Stimulated activated CD4-positive, alpha-beta T cell treated with anti-CD3 and anti-CD28 coated beads, Interleukin-15, amount 100 ng/mL, for 24 hours (primary cell): ENCODE results near the gene DYNLT2.
"Not testable (repeated sequence)": the region's sequence is repeated elsewhere in the genome, so short reads cannot be mapped to it uniquely, and the experiment has no call there.

Experiments
- DNase-seq: peaks from one replicate; pipeline ENCODE4 v3.0.0-alpha.2; 2020

DYNLT2 gene

DNA sequence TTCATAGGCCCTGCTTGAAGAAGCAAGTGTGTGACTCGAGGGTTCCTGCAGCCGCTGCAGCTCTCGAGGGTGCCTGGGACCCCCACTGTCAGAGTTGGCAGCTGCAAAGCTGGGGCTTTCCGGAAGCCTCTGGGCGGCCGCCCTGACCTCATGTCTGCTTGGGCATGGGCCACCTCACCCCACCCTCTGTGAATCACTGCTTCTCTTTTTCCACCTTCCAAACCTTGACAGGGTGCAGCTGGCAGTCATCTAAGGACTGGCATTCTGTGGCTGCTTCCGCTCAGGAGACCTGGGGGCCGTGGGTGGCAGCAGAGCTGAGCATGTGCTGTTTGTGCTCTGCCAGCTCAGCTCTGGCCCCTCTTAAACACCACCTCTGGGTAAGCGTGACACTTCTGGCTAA lies 32.0 kb upstream of the DYNLT2 start:
- no peak for DNase-seq

DNA sequence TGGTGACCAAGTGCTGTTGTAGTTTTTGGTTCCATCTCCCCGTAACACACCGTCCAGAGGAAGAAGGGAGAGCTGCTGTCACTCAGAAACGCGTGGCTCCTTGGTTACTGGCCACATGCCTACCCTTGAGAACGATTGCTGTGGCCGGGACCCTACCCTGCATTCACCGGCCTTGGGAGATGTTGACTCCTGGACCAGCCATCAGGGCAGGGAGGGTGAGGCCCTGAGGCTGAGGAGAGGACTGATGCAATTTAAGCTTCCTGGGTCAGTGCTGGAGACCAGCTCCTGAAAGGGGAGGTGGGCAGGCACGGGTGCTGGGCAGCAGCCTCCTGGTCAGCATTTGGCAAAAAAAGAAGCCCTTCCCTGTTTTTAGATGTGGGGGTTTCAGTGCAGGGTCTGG lies 31.6 kb upstream of the DYNLT2 start:
- no peak for DNase-seq

DNA sequence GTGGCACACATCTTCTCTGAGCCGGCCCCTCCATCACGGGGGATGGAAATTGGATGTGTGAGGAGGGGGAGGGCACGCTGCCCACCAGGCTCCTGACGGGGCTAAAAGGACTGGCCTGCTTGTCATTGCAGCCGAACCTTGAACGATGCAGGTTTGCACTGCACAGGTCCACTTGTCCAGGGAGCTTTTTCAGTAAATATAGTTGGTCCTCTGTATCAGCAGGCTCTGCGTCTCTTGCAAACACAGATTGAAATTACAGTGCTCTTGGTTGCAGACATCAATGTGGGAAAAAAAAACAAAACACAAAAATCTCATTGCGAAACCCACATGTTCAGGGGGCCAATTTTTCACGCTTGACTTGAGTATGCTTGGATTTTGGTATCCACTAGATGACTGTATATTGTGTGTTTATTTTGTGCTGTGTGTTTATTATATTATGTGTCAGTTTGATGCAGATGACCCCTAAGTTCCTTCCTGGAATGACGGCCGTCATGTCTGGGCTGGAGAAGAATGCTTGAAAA lies 29.3 kb upstream of the DYNLT2 start:
- no peak for DNase-seq

DNA sequence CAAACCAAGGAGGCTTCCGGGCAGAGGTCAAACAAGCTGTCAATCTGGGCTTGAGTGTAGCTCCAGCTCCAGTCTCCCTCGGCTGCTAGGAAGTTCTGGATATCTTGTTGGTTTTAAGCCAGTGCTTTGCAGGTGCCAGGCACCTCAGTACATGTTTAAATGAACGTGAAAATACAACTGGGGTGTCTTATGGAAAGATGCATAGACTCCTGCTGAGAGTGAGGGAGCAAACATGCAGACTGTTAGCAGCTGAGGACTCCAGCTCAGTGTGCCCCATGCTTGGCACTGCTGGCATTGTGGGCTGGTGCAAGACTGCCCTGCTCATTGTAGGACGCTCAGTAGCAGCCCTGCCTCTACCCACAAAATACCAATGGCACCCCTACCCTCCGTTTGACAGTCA lies 28.5 kb upstream of the DYNLT2 start:
- DNase-seq, result no peak

DNA sequence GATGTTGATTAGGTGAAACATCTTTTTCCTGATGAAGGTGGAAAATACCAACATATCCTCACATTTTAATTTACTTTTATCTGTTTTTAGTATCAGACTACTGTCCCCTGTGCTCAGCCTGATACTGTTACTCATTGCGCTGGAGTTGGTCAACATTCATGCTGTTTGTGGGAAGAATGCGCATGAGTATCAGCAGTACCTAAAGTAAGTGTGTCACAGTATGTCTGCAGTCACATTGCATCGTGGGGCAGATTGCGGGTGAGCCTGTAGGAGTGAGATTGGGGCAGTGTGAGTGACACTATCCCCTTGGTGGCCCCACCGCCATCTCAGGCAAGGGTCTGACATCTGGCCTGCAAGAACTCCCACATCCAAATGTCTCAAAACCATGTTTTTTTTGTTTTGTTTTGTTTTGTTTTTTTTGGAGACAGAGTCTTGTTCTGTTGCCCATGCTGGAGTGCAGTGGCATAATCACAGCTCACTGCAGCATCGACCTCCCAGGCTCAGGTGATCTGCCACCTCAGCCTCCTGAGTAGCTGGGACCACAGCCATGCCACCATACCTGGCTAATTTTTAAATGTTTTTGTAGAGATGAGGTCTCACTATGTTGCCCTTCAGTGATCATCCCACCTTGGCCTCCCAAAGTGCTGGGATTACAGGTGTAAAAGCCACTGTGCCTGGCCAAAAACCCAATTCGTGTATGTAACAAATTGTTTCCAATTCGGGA lies 27.9 kb upstream of the DYNLT2 start:
- DNase-seq, result no peak

DNA sequence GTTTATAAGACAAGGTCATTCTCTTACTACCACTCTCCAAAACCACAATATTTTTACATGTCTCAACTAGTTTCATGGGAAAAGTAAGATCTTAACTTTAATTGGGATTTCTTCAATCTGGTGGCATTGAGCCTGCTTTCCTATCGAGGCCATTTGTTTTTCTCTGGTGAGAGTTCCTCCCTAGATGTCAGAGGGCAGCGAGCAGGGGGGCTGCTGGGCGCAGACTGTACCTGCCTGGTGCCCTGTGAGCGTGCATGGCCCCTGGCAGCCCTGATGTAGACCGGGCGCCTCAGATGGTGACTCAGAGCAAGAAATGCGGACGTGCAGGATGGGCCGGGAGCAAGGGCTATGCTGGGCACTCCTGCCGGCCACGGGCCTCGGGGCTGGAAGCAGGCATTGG lies 27.3 kb upstream of the DYNLT2 start:
- DNase-seq, result no peak

DNA sequence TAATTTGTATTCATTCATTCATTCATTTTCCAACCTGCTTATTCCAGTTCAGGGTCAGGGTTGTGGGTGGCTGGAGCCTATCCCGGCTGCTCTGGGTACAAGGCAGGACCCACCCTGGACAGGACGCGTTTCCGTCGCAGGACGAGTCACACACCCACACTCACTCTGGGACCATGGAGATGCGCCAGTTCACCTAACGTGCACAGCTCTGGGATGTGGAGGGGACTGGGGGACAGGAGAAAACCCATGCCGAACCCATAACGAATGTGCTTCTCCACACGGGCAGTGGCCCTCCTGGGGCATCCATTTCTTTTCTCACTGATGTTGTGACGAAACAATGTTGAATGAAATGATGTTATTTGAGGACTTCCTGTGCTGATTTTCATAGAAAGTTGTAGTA lies 26.5 kb upstream of the DYNLT2 start:
- DNase-seq, result no peak

DNA sequence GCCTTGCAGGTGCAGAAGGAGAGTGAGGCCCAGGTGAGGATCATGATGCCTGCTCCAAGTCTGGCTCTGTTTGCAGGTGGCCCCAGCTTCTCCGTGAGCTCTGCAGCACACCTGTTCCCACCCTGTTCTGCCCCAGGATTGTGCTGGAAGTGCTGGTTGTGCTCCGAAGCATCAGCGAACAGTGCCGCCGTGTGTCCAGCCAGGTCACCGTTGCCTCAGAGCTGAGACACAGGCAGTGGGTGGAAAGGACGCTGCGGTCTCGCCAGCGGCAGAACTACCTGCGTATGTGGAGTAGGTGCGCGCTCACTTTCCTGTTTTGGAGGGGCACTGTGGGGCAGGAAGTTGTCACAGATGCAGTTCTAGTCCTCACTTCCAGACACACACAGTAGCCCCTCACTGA lies 25.0 kb upstream of the DYNLT2 start:
- DNase-seq, result no peak

DNA sequence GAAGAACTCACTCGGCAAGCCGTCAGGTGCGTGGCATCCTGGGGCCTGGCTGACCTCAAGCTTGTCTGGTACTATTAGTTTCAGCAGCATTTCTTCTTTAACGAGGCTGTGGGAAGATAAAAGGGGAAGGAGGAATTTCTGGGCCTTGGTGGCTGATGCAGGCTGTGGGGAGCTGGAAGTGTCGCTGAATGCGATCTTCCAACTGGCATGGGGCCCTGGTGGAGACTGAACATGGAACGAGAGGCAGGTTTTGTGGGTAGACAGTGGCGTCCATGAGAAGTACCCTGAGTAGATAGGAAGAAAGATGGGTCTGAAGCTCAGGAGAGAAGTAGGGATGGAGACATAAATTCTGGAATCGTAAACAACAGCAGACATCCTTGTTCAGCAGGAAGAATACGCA lies 23.9 kb upstream of the DYNLT2 start:
- DNase-seq, result no peak

DNA sequence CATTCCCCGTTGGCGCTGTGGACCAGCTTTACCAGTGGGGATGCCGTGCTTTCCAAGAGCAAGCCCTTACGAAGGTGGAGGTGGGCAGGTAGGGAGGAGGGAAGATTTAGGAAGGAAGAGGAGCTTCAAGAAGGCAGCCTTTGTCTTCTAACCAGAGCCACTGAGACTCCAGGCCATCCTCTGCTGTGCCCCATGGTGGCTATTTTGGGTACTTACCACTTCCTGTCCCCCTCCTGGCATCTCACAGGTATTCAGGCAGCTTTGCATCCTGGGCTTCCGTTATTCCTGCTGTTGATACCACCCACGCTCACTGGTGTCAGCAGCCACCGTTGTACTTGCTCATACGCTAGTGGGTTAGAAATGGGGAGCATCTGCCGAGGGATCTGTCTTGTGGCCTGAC lies 23.0 kb upstream of the DYNLT2 start:
- DNase-seq, result no peak

DNA sequence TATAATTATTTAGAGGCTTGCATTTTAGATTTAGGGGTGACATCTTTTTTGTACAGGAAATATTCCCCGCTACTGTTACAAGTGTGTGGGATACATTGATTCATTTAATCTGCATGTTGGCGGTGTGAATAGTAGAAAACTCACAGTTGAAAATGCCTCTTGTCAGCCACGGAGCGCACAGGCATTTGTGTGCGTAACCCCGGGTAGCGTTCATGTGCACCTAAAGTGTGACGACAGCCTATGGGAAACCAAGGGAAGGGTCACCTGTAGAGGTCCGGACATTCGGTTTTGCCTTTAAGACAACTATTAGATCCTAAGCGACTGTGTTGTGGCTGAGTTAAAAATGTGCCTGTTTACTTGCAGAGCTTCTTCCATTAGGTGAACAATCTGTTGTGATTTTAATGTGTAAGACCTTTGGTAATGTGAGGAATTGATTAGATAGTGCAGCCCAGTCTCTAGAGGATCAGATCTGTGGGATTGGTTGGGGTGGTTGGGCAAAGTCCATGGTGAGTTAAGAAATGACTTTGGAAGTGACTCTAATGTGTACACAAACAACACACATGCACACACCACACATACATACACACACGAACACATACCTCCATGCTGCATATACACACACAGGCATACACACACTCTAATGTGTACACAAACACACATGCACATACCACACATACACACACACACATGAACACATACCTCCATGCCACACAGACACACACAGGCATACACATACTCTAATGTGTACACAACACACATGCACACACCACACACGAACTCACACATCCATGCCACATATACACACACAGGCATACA lies 15.8 kb upstream of the DYNLT2 start:
- DNase-seq, result no peak

DNA sequence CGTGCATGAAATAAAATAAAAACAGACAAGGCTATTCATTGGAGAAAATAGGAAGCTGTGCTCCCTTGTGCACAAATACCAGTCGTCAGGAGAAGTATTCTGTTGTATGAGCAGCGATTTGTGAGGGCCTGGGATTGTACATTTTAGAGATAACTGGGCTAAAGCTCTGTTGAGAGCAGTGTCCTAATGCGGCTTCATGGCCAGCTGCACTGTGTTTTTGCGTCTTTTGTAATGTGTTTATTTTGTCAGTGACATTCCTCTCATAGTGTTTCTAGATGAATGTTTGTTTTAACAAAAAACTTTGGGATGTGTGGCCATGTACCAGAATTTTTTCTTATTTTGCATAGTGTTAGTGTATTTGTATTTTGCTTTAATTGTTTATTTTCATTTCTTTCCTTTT lies 14.9 kb upstream of the DYNLT2 start:
- DNase-seq, result no peak

DNA sequence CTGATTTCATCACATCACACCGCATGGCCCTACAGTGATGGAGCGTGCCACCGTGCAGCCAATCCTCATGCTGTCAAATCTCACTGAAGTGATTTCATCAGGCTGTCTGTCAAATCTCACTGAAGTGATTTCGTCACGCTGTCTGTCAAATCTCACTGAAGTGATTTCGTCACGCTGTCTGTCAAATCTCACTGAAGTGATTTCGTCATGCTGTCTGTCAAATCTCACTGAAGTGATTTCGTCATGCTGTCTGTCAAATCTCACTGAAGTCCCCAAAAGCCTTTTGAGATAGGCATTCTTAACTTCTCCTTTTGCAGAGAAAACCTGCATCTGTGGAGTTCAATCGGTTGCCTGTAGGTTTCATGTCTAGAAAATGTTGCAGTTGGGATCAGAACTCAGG lies 14.4 kb upstream of the DYNLT2 start:
- DNase-seq, result not testable (repeated sequence)

DNA sequence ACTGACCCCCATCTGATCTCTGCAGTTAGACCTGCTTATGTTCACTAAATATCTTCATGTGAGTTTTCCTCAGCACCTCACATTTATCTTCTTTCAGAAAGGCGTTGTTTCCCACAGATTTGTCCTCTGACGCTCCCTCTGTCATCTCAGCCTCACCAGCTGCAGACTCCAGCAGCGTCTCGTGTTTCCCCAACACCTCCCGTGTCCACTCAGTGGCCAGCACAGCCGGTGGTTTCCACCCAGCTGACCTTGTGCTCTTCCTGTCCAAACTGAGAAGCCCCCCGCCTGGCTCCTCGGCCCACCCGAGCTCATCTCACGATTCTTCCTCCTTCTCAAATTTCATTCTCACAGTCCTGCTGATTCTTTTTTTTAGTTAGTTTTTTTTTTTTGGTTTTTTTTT lies 12.5 kb upstream of the DYNLT2 start:
- DNase-seq, result no peak

DNA sequence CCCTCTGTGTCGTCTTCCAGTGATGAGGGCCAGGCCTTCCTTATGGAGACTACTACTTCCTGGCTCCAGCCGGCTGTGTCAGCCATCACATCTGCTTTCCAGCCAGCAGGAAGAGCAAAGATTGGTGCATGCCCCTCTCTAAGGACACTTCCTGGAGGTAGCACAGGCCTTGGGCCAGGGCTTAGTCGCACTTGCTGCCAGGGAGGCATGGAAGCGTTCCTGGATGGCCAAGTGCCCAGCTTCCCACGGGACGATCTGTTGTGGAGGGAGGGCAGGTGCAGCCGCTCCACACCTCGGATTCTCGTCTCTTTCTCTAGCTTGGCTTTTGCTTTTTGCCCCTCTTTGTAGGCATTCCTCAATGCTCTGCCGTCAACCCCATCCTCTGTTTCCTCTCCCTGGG lies 11.9 kb upstream of the DYNLT2 start:
- no peak for DNase-seq

DNA sequence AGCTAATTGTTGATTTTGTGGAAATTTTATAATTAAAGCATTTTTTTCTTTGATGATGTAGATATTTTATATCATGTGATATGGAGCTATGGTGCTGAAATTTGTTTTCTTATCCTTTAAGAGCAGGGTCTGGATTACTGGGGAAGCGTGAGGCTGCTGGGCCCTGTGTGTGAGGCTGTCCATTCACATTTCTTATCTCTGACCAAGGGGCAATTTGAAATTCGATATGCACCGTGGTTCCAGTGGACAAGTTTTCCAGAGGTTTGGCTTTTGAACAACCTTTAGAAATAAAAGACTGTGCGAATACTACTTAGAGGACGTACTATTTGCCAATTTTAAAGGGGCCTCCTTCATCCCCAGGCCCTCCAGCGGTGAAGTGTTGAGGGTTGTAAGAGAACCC lies 3.8 kb upstream of the DYNLT2 start:
- no peak for DNase-seq

DNA sequence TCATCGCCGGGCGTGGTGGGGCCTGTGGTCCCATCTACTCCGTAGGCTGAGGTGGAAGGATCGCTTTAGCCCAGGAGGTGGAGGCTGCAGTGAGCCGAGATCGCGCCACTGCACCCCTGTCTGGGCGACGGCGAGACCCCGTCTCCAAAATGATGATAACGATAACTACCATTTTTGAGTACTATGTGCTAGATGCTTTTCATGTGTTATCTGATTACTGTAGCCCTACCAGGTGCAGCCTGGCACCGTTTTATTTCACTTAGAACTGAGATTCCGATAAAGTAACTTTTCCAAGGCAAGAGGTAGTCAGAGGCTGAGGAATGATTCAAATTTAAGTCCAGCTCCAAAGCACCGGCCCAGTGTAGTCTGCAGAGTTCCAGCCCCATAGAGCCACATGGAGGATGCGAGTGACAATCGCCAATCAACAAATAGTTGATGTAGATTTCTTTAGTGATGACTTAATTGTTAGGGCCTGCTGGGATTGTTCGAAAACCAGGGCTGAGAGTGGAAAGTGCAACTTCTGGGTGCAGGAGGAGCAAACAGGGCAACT lies 777 bp upstream of the DYNLT2 start:
- DNase-seq, result peak; percentile 18

DNA sequence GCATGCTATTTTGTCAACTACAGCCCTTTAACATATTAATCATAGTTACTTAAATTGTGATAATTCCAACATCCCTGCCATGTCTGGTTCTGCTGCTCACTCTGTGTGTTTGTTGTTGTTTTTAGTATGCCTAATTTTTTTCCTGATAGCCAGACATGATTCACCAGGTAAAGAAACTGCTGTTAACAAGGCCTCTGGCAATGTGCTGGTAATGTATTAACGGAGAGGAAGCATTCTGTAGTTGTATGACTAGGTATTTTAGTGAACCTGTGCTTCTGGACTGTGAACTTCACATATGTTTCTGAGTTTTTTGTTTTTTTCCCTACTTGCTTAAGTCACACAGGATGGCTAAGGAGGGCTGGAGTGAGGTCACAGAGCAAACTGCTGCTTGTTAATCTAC lies 4.8 kb downstream of the DYNLT2 start:
- DNase-seq, result no peak

DNA sequence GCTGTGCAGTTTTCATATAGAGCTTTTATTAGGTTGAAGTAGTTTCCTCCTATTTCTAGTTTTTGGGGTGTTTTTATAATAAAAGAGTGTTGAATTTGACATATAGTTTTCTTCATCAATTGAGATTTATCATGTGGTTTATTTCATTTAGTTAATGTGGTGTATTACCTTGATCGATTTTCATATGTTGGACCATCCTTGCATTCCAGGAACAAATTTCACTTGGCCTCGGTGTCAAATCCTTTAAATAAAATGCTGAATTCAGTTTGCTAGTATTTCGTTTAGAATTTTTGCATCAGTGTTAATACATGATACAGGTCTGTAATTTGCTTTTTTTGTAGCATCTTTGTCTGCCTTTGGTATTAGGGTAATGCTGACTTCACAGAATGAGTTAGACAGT lies 6.0 kb downstream of the DYNLT2 start:
- DNase-seq, result no peak

DNA sequence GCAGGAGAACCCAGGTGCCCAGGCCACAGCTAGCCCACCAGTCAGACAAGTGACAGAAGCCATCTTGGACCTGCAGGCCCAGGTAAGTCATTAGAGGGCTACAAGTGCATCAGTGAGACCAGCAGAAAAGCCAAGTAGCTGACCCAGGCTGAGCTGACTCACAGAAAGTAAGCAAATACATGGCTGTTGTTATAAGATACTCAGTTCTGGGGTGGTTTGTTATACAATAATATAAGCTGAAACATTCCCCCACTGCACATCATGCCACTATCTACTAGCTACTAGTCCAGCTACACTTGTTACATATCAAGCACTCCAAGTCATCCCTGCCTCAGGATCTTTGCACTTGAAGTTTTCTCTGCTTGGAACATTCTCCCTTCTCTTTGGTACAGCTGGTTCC lies 10.0 kb downstream of the DYNLT2 start:
- DNase-seq, result no peak

DNA sequence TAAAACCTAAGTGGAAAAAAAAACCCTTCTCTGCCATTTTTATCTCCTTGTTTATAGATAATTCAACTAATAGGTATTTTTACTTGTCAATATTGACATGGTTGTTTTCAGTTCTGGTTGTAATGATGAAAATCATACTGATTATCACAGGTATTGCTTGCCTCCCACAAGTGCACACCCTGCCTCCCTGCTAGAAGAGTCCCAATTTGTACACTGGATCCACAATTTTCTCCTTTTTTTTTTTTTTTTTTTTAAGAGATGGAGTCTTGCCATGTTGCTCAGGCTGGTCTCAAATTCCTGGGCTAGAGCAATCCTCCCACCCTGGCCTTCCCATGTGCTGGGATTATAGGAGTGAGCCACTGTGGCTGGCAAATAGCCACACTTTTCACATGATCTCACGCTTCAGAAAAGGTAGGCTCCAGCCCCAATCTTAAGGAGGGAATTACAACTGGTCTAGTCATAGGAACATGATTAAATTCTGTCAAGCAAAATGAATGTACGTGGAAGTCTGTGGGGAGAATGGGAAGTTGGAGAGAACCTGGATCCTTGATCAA lies 12.3 kb downstream of the DYNLT2 start:
- DNase-seq, result no peak

DNA sequence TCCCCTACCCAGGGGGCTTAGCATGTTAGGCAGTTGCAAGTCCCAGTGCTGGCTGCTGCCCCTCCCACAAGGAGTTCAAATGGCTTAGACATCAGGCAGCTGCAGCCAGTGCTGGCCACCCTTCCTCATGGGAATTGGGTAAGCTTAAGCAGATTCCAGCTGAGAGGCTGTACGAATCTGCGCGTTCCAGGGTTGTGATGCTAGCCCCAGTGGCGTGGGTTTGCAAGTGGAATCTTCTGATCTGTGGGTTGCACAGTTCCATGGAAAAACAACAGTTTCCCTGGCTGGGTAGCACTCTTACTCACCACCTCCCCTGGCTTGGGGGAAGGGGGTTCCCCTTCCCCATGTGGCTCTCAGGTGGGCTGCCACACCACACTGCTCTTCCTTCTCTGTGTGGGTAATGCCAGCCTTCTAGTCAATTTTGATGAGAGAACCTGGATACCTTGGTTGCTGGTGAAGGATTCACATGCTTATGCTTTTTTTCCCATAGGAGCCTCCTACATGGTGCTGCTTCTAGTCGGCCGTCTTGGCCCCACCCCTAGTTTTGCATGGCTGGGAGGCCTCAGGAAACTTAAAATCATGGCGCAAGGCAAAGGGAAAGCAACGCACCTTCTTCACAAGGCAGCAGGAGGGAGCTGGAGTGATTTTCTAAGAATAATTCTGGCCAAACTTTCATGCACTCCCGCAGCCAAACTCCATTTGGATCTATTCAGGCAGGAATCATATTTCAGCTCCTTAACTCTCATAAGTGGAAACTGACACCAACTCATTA lies 13.0 kb downstream of the DYNLT2 start:
- peak; percentile 10 for DNase-seq

DNA sequence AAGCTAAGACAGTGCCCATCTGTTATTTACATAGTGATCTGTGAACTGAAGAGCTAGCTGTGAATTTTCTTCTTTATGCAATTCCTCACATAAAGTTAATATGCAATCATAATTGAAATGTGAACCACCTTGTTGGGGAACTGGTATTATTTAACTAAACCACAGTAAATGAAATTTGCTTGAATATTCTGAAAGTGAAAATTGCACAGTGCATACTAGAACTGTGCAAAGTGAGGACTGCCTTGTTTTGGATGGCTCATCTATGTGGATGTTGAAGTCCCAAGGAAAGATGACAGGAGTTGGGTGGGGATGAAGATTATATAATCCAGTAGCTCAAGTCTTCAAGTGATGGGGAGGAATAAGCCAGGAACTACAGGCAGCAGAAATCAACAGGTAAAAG lies 21.4 kb downstream of the DYNLT2 start:
- no peak for DNase-seq
